HL-60 (cell line): ENCODE measurements around the gene KCNT2.

Experiments
- CTCF ChIP-seq: IDR thresholded peaks from one replicate; pipeline ENCODE4 v1.5.1; 2011; ENCODE audit warnings: low read length, control low read depth, inconsistent platforms; ENCODE audit not compliant: insufficient read depth
- GABPA ChIP-seq: IDR thresholded peaks from 2 replicates; pipeline ENCODE4 v1.6.1; 2012; ENCODE audit warnings: low read depth
- SPI1 ChIP-seq: IDR thresholded peaks from 2 replicates; pipeline ENCODE4 v1.6.1; 2012; ENCODE audit warnings: low read depth, mild to moderate bottlenecking, borderline replicate concordance
- TF ChIP-seq, protein P1 (sequence below): IDR thresholded peaks from 2 replicates; pipeline ENCODE4 v1.6.1; 2012; ENCODE audit warnings: low read depth; ENCODE audit not compliant: insufficient replicate concordance

DNA sequence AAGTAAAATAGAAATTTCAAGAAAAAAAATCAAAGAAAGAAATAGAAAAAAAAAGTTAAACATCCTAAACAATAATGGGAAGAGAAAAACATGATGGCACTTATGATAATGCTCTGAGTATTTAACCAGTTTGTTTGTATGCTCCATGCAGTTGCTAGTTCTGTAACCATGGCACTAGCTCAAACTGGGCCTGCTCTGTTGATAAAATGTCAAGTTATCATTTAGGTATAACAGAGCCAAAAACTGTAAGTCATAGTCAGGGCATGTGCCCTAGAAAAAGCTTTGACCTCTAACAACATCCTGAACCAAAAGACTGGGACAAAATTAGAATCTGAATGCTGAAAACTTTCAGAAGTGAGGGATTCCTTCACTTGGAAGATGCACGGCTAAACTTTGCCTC, 148.9 kb downstream of the KCNT2 start:
- TF ChIP-seq SPI1 = no peak
- no peak for TF ChIP-seq CTCF
- TF ChIP-seq GABPA = no peak
- TF ChIP-seq, protein P1, sequence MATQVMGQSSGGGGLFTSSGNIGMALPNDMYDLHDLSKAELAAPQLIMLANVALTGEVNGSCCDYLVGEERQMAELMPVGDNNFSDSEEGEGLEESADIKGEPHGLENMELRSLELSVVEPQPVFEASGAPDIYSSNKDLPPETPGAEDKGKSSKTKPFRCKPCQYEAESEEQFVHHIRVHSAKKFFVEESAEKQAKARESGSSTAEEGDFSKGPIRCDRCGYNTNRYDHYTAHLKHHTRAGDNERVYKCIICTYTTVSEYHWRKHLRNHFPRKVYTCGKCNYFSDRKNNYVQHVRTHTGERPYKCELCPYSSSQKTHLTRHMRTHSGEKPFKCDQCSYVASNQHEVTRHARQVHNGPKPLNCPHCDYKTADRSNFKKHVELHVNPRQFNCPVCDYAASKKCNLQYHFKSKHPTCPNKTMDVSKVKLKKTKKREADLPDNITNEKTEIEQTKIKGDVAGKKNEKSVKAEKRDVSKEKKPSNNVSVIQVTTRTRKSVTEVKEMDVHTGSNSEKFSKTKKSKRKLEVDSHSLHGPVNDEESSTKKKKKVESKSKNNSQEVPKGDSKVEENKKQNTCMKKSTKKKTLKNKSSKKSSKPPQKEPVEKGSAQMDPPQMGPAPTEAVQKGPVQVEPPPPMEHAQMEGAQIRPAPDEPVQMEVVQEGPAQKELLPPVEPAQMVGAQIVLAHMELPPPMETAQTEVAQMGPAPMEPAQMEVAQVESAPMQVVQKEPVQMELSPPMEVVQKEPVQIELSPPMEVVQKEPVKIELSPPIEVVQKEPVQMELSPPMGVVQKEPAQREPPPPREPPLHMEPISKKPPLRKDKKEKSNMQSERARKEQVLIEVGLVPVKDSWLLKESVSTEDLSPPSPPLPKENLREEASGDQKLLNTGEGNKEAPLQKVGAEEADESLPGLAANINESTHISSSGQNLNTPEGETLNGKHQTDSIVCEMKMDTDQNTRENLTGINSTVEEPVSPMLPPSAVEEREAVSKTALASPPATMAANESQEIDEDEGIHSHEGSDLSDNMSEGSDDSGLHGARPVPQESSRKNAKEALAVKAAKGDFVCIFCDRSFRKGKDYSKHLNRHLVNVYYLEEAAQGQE = no peak
